HCT116 (cell line): ENCODE measurements around the gene TAF1C. TPM values are rescaled to one million over a fixed set of nuclear protein-coding genes. Genes with fewer than 3 reads are reported as not detected.

ENCODE experiments used
- ATAC-seq: fragments of 200-7000 bp; cut with Tn5 transposase; 2 replicates; pipeline ENCODE4 v1.9.1; 2020; ENCODE audit warnings: mild to moderate bottlenecking, moderate library complexity
- BruUV-seq: library from RNA; stranded (reverse); fragments of 400-500 nt; replicated peaks from 2 replicates; lab custom pipeline; 2021; lab: Mats Ljungman, UMichigan
- CTCF ChIA-PET: fragments of 300-600 bp; sonication (Branson Sonifier 250); formaldehyde crosslinking; loops from one replicate; lab custom pipeline; 2021; ENCODE audit warnings: antibody characterized with exemption; lab: Charles Lee
- POLR2A ChIA-PET: fragments of 300-600, 350-600 bp; sonication (Branson Sonifier 250); formaldehyde crosslinking; loops from one replicate; lab custom pipeline; 2021; ENCODE audit warnings: antibody characterized with exemption; lab: Charles Lee
- RAD21 ChIA-PET, 2 experiments: fragments of 300-600 bp; sonication (Branson Sonifier 250); formaldehyde crosslinking; loops; one replicate each; lab custom pipeline; 2023; ENCODE audit warnings: low total read pairs in 2 of 2; ENCODE audit not compliant: uncharacterized antibody in 2 of 2, unreplicated experiment in 2 of 2, low non-redundant PET in 1 of 2; lab: Charles Lee
- DNase-seq: peaks from one replicate; pipeline ENCODE4 v3.0.0-alpha.2; 2010; ENCODE audit warnings: low read depth, low spot score
- H2AFZ ChIP-seq: fragments of 200-600 bp; shearing (Covaris generic), sonication (generic); 2 replicates; pipeline ENCODE4 v1.6.1; 2017; ENCODE audit warnings: low read depth, mixed run types, mixed read lengths, antibody characterized with exemption, low read length; ENCODE audit not compliant: poor library complexity, severe bottlenecking
- H3K27ac ChIP-seq: 2 replicates; pipeline ENCODE4 v1.5.1; 2012; ENCODE audit warnings: low read depth, low read length
- H3K27me3 ChIP-seq: fragments of 200-600 bp; sonication (generic); 2 replicates; pipeline ENCODE4 v1.6.1; 2016; ENCODE audit warnings: mixed run types, low read length, mixed read lengths; ENCODE audit not compliant: insufficient read depth
- H3K36me3 ChIP-seq, 2 experiments: fragments of 200-500 bp in 1 of 2; fragments of 200-600 bp in 1 of 2; sonication (Bioruptor generic) in 1 of 2; sonication (generic) in 1 of 2; 2 replicates each; pipeline versions ENCODE4 v1.5.1 to v1.6.1; 2014 to 2016; ENCODE audit warnings: low read length in 2 of 2, inconsistent platforms in 1 of 2, mixed read lengths in 1 of 2, mixed run types in 1 of 2; ENCODE audit not compliant: insufficient read depth in 2 of 2, control insufficient read depth in 1 of 2
- H3K4me1 ChIP-seq, 2 experiments: fragments of 200-600 bp in 1 of 2; sonication (generic) in 1 of 2; 2 replicates each; pipeline versions ENCODE4 v1.5.1 to v1.6.1; 2012 to 2017; ENCODE audit warnings: low read length in 2 of 2, inconsistent platforms in 1 of 2, mild to moderate bottlenecking in 1 of 2, mixed read lengths in 1 of 2, mixed run types in 1 of 2, moderate library complexity in 1 of 2; ENCODE audit not compliant: insufficient read depth in 2 of 2, control insufficient read depth in 1 of 2
- H3K4me2 ChIP-seq: fragments of 200-600 bp; sonication (generic); 2 replicates; pipeline ENCODE4 v1.6.1; 2017; ENCODE audit warnings: mixed run types, low read length, mixed read lengths
- H3K4me3 ChIP-seq, 2 experiments: fragments of 200-600 bp in 1 of 2; sonication (generic) in 1 of 2; replicated peaks in 1 of 2; 2 replicates each; pipeline ENCODE4 v1.5.1; 2011 to 2016; ENCODE audit warnings: low read length in 2 of 2, control low read depth in 1 of 2, low read depth in 1 of 2, mild to moderate bottlenecking in 1 of 2, mixed read lengths in 1 of 2, mixed run types in 1 of 2
- H3K79me2 ChIP-seq: fragments of 200-600 bp; sonication (generic); 2 replicates; pipeline ENCODE4 v1.6.1; 2017; ENCODE audit warnings: mild to moderate bottlenecking, mixed run types, low read length, moderate library complexity, mixed read lengths; ENCODE audit not compliant: insufficient read depth
- H3K9ac ChIP-seq: fragments of 200-600 bp; sonication (generic); 2 replicates; pipeline ENCODE4 v1.6.1; 2016; ENCODE audit warnings: low read length, mixed read lengths
- H3K9me2 ChIP-seq: fragments of 200-600 bp; sonication (generic), shearing (Covaris generic); 2 replicates; pipeline ENCODE4 v1.6.1; 2017; ENCODE audit warnings: mixed run types, mild to moderate bottlenecking, moderate library complexity; ENCODE audit not compliant: insufficient read depth
- H3K9me3 ChIP-seq, 2 experiments: fragments of 200-500 bp in 1 of 2; fragments of 200-600 bp in 1 of 2; sonication (Bioruptor generic) in 1 of 2; sonication (generic) in 1 of 2; 2 replicates each; pipeline ENCODE4 v1.6.1; 2014 to 2017; ENCODE audit warnings: low read length in 2 of 2, mixed read lengths in 2 of 2, inconsistent platforms in 1 of 2, low read depth in 1 of 2, mild to moderate bottlenecking in 1 of 2, mixed run types in 1 of 2, moderate library complexity in 1 of 2; ENCODE audit not compliant: control insufficient read depth in 1 of 2, insufficient read depth in 1 of 2
- H4K20me1 ChIP-seq: fragments of 200-600 bp; sonication (generic), shearing (Covaris generic); 2 replicates; pipeline ENCODE4 v1.6.1; 2017; ENCODE audit warnings: mixed run types, mild to moderate bottlenecking, moderate library complexity; ENCODE audit not compliant: insufficient read depth
- ELF1 ChIP-seq: IDR thresholded peaks from 2 replicates; pipeline ENCODE4 v1.6.1; 2012; ENCODE audit warnings: low read depth, borderline replicate concordance
- JUND ChIP-seq: IDR thresholded peaks from 2 replicates; pipeline ENCODE4 v1.6.1; 2012
- RAD21 ChIP-seq: IDR thresholded peaks from 2 replicates; pipeline ENCODE4 v1.6.1; 2012; ENCODE audit warnings: low read depth, mild to moderate bottlenecking
- SIN3A ChIP-seq: IDR thresholded peaks from 2 replicates; pipeline ENCODE4 v1.6.1; 2012; ENCODE audit warnings: low read depth
- TCF7L2 ChIP-seq: IDR thresholded peaks from 2 replicates; pipeline ENCODE4 v1.7.0; 2011; ENCODE audit warnings: borderline replicate concordance, inconsistent platforms; ENCODE audit not compliant: insufficient read depth, insufficient read length; ENCODE audit errors: extremely low read depth
- YY1 ChIP-seq: IDR thresholded peaks from 2 replicates; pipeline ENCODE4 v1.6.1; 2011; ENCODE audit warnings: low read length, low read depth, moderate library complexity, mild to moderate bottlenecking; ENCODE audit not compliant: insufficient replicate concordance; ENCODE audit errors: extremely low read depth
- intact Hi-C: fragments of 100-400 bp; cut with micrococcal nuclease; formaldehyde crosslinking; loops from 2 replicates; pipeline ENCODE4 v1.10.0; 2022
- total RNA-seq: library from RNA; stranded (reverse); gene quantifications from one replicate; pipeline ENCODE4 v1.2.1, GENCODE V29; 2021; ENCODE audit not compliant: unreplicated experiment
- TF ChIP-seq, protein P1 (sequence below): IDR thresholded peaks from 2 replicates; pipeline ENCODE4 v1.6.1; 2011; ENCODE audit warnings: mild to moderate bottlenecking, low read length, moderate library complexity; ENCODE audit not compliant: insufficient replicate concordance; ENCODE audit errors: extremely low read depth
- TF ChIP-seq, protein P2 (sequence below), 3 experiments: fragments of 200-600 bp in 1 of 3; sonication (generic) in 1 of 3; IDR thresholded peaks in 2 of 3; conservative IDR thresholded peaks in 1 of 3; 2 replicates each; pipeline ENCODE4 v1.5.1; 2012 to 2017; ENCODE audit warnings: low read depth in 2 of 3, low read length in 2 of 3, antibody characterized with exemption in 1 of 3, borderline replicate concordance in 1 of 3, control low read depth in 1 of 3, mild to moderate bottlenecking in 1 of 3, mixed read lengths in 1 of 3, mixed run types in 1 of 3, moderate library complexity in 1 of 3; ENCODE audit not compliant: insufficient read depth in 1 of 3

TAF1C gene
- total RNA-seq, 1 experiment from 2014 or later: 76.3 TPM

DNA sequence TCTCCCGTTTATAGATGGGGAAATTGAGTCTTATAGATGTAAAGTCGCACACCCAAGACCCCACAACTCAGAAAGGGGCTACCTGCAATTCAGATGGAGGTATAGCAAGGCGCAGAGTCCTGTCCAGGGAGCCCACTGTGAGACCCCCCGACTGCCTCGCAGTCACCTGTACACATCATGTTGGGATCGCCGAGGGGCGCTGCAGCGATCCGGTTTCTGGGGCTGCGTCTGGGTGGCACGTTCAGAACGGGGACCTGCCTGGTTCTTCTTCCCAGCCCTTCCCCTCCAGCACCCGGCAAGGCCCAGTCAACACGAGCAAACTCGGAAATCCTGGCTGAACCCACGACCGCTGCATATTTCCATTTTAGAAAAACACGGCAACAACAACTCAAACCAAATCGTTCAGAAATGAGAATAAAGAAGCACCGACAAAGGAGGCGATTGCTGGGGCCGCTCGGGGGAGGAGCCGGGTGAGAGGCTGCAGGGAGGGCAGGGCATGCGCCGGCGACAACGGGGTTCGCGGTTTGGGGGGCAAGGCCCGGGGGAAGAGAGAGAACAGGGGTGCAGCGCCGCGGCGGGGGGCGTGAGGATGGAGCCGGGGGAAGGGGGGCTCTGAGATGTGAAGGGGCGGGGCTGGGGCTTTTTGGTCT, 42.5 kb downstream of the TAF1C start:
- TF ChIP-seq TCF7L2 (peak; percentile 78), SIN3A (no peak), YY1 (no peak), RAD21 (no peak; the same call in 1 of the 2 replicates), ELF1 (no peak), JUND (no peak)
- TF ChIP-seq, protein P1, sequence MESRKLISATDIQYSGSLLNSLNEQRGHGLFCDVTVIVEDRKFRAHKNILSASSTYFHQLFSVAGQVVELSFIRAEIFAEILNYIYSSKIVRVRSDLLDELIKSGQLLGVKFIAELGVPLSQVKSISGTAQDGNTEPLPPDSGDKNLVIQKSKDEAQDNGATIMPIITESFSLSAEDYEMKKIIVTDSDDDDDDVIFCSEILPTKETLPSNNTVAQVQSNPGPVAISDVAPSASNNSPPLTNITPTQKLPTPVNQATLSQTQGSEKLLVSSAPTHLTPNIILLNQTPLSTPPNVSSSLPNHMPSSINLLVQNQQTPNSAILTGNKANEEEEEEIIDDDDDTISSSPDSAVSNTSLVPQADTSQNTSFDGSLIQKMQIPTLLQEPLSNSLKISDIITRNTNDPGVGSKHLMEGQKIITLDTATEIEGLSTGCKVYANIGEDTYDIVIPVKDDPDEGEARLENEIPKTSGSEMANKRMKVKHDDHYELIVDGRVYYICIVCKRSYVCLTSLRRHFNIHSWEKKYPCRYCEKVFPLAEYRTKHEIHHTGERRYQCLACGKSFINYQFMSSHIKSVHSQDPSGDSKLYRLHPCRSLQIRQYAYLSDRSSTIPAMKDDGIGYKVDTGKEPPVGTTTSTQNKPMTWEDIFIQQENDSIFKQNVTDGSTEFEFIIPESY: no peak
- TF ChIP-seq, protein P2, sequence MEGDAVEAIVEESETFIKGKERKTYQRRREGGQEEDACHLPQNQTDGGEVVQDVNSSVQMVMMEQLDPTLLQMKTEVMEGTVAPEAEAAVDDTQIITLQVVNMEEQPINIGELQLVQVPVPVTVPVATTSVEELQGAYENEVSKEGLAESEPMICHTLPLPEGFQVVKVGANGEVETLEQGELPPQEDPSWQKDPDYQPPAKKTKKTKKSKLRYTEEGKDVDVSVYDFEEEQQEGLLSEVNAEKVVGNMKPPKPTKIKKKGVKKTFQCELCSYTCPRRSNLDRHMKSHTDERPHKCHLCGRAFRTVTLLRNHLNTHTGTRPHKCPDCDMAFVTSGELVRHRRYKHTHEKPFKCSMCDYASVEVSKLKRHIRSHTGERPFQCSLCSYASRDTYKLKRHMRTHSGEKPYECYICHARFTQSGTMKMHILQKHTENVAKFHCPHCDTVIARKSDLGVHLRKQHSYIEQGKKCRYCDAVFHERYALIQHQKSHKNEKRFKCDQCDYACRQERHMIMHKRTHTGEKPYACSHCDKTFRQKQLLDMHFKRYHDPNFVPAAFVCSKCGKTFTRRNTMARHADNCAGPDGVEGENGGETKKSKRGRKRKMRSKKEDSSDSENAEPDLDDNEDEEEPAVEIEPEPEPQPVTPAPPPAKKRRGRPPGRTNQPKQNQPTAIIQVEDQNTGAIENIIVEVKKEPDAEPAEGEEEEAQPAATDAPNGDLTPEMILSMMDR (IDR thresholded peaks at IDR 0.05 in 2 of 3, conservative IDR thresholded peaks at IDR 0.05 in 1 of 3; ENCODE audit: borderline replicate concordance in 1 of 3, insufficient read depth in 1 of 3, low read depth in 2 of 3, low read length in 2 of 3): peak in 2 of 3 experiments; percentile 19 to 45; a peak in 3 of 6 replicates
- TF ChIP-seq, all 23 proteins: peak for 2
- Histone ChIP-seq H3K4me2 (peak overlapping the region; percentile 83), H3K79me2 (peaks cover 38% of the 10 kb centered on the region), H4K20me1 (no peaks in the 10 kb centered on the region), H3K27me3 (no peaks in the 10 kb centered on the region), H3K27ac (peak overlapping the region; percentile 46), H2AFZ (no peak overlapping the region), H3K4me3 (peak overlapping the region; percentile 66 to 93), H3K4me1 (peaks cover 12 to 28% of the 10 kb centered on the region in 2 experiments), H3K9ac (peak overlapping the region; percentile 78), H3K36me3 (no peaks in the 10 kb centered on the region), H3K9me3 (no peaks in the 10 kb centered on the region), H3K9me2 (no peaks in the 10 kb centered on the region)
- intact Hi-C loops: loop anchor here (2.0 kb wide), 2 partner anchors 28 to 42 kb away; partner anchors contain the start of genes MBTPS1 and TAF1C
- ChIA-PET POLR2A (no interaction called here), RAD21 (no interaction called here), CTCF (interaction anchor here (0.7 to 1.2 kb wide), 2 partner anchors 28 to 42 kb away, joined by 3 to 4 read pairs; partner anchors contain the start of genes MBTPS1 and TAF1C)
- no peak for DNase-seq
- ATAC-seq: peak; percentile 46
- BruUV-seq: no TSS peak
